GM20000 (cell line): ENCODE data around the gene ADGB.
"Not testable (repeated sequence)": the region's sequence is repeated elsewhere in the genome, so short reads cannot be mapped to it uniquely, and the experiment has no call there.

Source experiments
- DNase-seq: peaks from one replicate; pipeline ENCODE4 v3.0.0; 2012; ENCODE audit warnings: low spot score
- TF ChIP-seq, protein P1 (sequence below): IDR thresholded peaks from 2 replicates; pipeline ENCODE4 v1.5.1; 2012; ENCODE audit warnings: mild to moderate bottlenecking, control low read depth; ENCODE audit errors: extremely low read depth, missing control alignments

Gene ADGB

GRCh38 chr6:146803601-146804000 is 204.8 kb downstream of the ADGB start:
- no peak for DNase-seq
- TF ChIP-seq, protein P1, sequence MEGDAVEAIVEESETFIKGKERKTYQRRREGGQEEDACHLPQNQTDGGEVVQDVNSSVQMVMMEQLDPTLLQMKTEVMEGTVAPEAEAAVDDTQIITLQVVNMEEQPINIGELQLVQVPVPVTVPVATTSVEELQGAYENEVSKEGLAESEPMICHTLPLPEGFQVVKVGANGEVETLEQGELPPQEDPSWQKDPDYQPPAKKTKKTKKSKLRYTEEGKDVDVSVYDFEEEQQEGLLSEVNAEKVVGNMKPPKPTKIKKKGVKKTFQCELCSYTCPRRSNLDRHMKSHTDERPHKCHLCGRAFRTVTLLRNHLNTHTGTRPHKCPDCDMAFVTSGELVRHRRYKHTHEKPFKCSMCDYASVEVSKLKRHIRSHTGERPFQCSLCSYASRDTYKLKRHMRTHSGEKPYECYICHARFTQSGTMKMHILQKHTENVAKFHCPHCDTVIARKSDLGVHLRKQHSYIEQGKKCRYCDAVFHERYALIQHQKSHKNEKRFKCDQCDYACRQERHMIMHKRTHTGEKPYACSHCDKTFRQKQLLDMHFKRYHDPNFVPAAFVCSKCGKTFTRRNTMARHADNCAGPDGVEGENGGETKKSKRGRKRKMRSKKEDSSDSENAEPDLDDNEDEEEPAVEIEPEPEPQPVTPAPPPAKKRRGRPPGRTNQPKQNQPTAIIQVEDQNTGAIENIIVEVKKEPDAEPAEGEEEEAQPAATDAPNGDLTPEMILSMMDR = no peak

- DNase-seq = no peak
- TF ChIP-seq, protein P1 = no peak
Observed at GRCh38 chr6:146805546-146806325, 207.0 kb downstream of the ADGB start.

DNA sequence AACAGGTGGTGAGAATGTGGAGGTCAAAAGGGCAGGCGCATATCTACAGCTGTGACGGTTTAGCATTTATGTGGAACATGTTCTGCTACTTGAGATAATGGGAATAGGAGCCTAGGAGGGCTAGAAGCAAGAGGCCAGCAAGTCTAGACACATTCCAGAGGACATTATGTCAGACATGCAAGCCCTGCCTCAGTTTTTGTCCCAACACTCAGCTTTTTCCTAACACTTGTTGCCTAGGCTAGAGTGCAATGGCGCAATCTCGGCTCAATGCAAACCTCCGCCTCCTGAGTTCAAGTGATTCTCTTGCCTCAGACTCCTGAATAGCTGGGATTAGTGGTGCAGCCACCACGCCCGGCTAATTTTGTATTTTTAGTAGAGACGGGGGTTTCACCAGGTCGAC is 210.2 kb downstream of the ADGB start:
- not testable (repeated sequence) for DNase-seq

GRCh38 chr6:146812811-146813321 is 214.1 kb downstream of the ADGB start:
- not testable (repeated sequence) for DNase-seq

GRCh38 chr6:146813554-146813953 is 214.8 kb downstream of the ADGB start:
- no peak for DNase-seq
- TF ChIP-seq, protein P1 = no peak

DNA sequence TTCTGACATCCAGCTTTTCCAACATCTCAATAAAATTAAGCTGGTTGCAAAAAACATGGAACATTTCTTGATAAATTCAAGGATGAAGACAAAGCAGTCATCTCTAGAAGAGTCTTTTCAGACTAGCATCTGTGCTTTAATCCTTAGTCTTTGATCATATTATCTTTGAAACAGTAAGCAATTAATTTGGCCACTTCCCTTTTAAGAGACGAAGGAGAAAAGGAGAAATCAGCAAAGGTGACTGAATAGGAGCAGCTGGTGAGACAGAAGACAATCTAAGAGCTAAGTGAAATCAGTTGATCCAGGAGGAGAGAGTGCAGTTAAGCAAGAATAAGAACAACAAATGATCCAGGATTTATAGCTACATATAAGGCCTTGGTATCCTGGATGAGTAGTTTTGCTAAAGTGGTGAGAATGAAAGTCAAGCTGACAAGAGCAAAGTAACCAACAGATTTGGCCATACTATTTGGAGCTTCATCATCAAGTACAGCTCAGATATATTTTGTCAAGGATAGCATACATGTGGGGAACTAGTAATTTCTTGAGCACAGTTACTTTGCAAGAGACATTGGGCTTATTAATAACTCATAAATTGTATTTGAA is 215.5 kb downstream of the ADGB start:
- TF ChIP-seq, protein P1 = no peak
- DNase-seq = no peak

DNA sequence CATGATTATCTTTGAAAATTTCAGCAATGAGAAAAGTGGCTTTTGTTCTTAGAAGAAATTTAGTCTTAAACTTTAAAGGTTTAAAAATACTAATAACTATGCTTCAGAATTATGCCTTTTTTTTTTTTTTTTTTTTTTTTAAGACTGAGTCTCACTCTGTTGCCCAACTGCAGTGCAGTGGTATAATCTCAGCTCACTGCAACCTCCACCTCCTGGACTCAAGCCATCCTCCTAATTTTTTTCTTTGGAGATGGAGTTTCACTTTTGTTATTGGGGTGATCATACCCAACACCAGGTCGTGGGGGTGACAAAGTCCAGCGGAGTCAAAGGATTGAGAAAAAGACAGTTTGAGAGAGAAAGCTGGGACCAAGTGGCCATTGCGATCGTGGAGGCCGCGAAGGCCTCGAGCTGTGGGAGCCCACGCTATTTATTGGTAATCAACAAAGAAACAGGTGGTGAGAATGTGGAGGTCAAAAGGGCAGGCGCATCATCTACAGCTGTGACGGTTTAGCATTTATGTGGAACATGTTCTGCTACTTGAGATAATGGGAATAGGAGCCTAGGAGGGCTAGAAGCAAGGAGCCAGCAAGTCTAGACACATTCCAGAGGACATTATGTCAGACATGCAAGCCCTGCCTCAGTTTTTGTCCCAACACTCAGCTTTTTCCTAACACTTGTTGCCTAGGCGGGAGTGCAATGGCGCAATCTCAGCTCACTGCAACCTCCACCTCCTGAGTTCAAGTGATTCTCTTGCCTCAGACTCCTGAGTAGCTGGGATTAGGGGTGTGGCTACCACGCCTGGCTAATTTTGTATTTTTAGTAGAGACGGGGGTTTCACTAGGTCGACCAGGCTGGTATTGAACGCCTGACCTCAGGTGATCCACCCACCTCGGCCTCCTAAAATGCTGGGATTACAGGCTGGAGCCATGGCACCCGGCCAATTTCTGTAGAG is 217.0 kb downstream of the ADGB start:
- DNase-seq = not testable (repeated sequence)

DNA sequence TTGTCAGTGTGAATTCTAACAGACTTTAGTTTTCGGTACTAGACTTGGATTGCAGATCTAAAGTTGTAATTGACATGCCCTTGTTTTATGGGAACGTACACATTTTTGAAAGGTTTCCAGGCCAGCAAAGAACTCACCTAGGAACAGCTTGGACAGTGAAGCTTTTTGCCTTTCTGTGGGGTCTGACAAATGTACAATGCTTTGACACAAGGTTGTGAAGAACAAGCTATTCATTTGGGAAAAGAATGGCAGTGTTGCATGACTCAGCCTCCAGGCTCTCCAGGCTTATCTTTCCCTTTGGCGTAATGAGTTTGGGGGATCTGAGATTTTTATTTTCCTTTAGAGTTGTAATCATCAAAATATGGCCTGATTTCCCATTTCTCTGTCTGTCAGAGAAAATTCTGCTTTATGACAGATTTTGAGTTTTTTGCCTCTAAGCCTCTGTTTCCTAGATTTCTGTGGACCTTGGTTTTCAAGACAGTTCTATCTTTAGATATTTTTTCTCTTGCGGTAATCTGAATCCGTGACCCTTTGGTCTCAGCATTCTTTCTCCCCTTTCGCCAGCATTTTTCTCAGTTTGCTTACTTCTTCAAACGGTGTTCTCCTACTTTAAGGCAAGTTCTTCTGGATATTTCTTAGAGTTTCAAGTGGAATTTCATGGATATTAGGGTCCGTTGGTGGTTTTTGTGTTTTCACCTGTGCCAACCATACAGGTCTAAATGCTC is 221.0 kb downstream of the ADGB start:
- TF ChIP-seq, protein P1 = no peak
- no peak for DNase-seq
